ENCODE data around the gene MAP2K2. TPM values are rescaled to one million over a fixed set of nuclear protein-coding genes. Genes with fewer than 3 reads are reported as not detected.
"Not testable (repeated sequence)": the region's sequence is repeated elsewhere in the genome, so short reads cannot be mapped to it uniquely, and the experiment has no call there.

The MAP2K2 gene
- total and polyA plus RNA-seq, 10 donors, result 95.3 to 165 (median 116) TPM

- no peak overlapping the region for H3K27ac ChIP-seq
- WGBS, 5 donors, result 76 to 94% (median 87%) methylated on average over 5 of the region's 5 CpGs
- no peaks in the 10 kb centered on the region for H3K36me3 ChIP-seq
- H3K4me3 ChIP-seq, result no peak overlapping the region
- no peaks in the 10 kb centered on the region for H3K9me3 ChIP-seq
- peaks cover 6 to 17% (median 11%) of the 10 kb centered on the region in 6 donors for H3K4me1 ChIP-seq
- intact Hi-C loops (cut with DNase I; ENCODE audit: low total_unique reads), result loop anchor here (5.0 kb wide), 1 partner anchor 151 kb away; the partner anchor contains the start of gene EEF2
- no peak for DNase-seq
- TF ChIP-seq POLR2AphosphoS5 (IDR thresholded peaks at IDR 0.05), result no peak
- H3K27me3 ChIP-seq (replicated peaks in 1 of 7), result no peaks in the 10 kb centered on the region
Observed at GRCh38 chr19:4138445-4138844, 14.5 kb upstream of the MAP2K2 start.

- intact Hi-C loops (cut with DNase I; ENCODE audit: low total_unique reads), result loop anchor here (5.0 kb wide), 1 partner anchor 149 kb away; the partner anchor contains the start of gene EEF2
- H3K27me3 ChIP-seq (replicated peaks in 1 of 7), result no peaks in the 10 kb centered on the region
- no peak overlapping the region for H3K4me3 ChIP-seq
- no peak for DNase-seq
- H3K4me1 ChIP-seq, result peaks cover 6 to 17% (median 11%) of the 10 kb centered on the region in 6 donors
- 83 to 93% (median 88%) methylated on average over 8 of the region's 8 CpGs for WGBS, 5 donors
- H3K27ac ChIP-seq, result no peak overlapping the region
- H3K9me3 ChIP-seq, result no peaks in the 10 kb centered on the region
- no peaks in the 10 kb centered on the region for H3K36me3 ChIP-seq
- no peak for TF ChIP-seq POLR2A (IDR thresholded peaks at IDR 0.05)
- TF ChIP-seq POLR2AphosphoS5 (IDR thresholded peaks at IDR 0.05), result no peak
- no peak for TF ChIP-seq CTCF (IDR thresholded peaks at IDR 0.05 in 8 of 11, conservative IDR thresholded peaks at IDR 0.05 in 3 of 11)
Observed at GRCh38 chr19:4136680-4137088, 12.8 kb upstream of the MAP2K2 start.

- WGBS, 5 donors, result 89 to 96% (median 92%) methylated on average over 9 of the region's 9 CpGs
- not testable (repeated sequence) for H3K4me3 ChIP-seq; DNase-seq; H3K27me3 ChIP-seq (replicated peaks in 1 of 7); H3K9me3 ChIP-seq; H3K36me3 ChIP-seq; H3K27ac ChIP-seq
- intact Hi-C loops (cut with DNase I; ENCODE audit: low total_unique reads), result loop anchor here (5.0 kb wide), 1 partner anchor 148 kb away; the partner anchor contains the start of gene EEF2
- H3K4me1 ChIP-seq, result peaks cover 6 to 11% (median 8%) of the 10 kb centered on the region in 6 donors
Observed at GRCh38 chr19:4135386-4135785, 11.5 kb upstream of the MAP2K2 start.

GRCh38 chr19:4134351-4134750, 10.4 kb upstream of the MAP2K2 start:
- H3K9me3 ChIP-seq, result no peaks in the 10 kb centered on the region
- intact Hi-C loops (cut with DNase I; ENCODE audit: low total_unique reads), result no loop called here
- 46 to 60% (median 52%) methylated on average over 6 of the region's 6 CpGs for WGBS, 5 donors

More at GRCh38 chr19:4134351-4134750, 10.4 kb upstream of the MAP2K2 start:
- no peak overlapping the region for H3K4me3 ChIP-seq
- no peak for DNase-seq
- H3K4me1 ChIP-seq, result peaks cover 0 to under 1% (median 0%) of the 10 kb centered on the region in 6 donors
- H3K36me3 ChIP-seq, result no peaks in the 10 kb centered on the region
- H3K27ac ChIP-seq, result no peak overlapping the region
- H3K27me3 ChIP-seq (replicated peaks in 1 of 7), result no peaks in the 10 kb centered on the region
- TF ChIP-seq POLR2A (IDR thresholded peaks at IDR 0.05), result no peak
- TF ChIP-seq POLR2AphosphoS5 (IDR thresholded peaks at IDR 0.05), result no peak
- no peak for TF ChIP-seq CTCF (IDR thresholded peaks at IDR 0.05 in 8 of 11, conservative IDR thresholded peaks at IDR 0.05 in 3 of 11)
